Activated CD4-positive, CD25-positive, alpha-beta regulatory T cell (primary cell): ENCODE measurements around the gene MUC5B.

Source experiments
- DNase-seq, 4 experiments: peaks; one replicate each; lab custom pipeline; 2025; lab: John Stamatoyannopoulos, UW

MUC5B gene

DNA sequence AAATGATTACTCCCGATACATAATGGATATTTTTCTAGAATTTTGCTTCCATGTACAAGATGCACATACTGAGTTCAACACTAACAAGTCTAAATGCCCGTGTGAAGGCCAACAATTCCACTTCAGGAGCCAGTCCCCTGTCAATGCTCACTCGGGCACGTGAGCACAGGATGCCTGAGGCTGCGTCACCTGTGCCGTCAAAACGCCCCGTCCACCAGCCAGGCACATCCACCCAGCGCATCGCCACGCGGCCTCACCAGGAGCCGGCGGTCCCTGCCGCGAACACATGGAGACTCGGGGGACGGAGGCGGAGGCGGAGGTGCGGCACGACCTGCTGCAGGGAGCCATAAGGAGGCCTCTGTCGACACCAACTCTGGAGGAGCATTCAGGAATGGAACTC lies 76.8 kb downstream of the MUC5B start:
- no peak for DNase-seq

DNA sequence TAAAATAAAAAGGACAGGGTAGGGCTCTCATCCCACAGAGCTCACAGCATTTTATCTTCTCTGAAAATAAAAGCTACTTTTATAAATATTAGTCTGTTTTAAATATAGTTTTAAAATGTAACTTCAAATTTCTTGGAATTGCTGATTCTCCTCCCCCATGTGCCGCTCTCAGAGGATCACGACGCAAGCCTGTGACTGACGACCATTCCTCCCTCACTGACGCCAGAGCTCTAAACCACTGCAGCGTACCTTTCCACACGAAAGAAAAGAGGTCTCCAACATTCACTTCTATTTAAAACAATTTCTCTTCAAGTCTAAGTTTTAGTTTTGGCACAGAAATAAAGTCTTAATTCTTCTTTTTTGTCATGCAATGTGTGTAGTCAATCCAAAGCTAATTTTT lies 77.3 kb downstream of the MUC5B start:
- DNase-seq = no peak

DNA sequence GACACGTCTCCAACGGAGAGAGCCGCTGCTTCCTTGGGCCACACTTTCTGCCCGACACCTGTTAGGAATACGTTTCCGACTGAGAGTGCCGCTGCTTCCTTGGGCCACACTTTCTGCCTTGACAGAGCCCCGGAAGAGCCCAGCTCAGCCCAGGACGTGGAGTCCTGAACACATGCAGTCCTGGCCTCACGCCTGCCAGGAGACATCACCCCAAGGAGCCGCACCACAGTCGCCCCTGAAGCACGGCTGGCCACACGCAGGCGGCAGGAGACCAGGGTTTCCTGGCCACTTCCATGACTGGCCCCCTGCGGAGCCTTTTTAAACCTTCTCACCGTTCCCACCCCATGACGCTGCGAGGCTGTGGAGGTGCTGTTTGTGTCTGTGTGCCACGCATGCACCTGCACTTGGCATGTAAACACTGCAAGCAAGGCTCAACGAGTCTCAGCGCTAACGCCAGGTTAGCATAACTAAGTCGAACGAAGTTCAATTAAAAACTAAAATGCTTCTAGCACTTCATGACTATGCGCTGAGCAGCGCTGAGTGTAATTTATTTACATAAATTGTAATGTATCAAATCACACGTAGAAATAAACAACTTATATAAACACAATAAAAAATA lies 77.8 kb downstream of the MUC5B start:
- DNase-seq = no peak

DNA sequence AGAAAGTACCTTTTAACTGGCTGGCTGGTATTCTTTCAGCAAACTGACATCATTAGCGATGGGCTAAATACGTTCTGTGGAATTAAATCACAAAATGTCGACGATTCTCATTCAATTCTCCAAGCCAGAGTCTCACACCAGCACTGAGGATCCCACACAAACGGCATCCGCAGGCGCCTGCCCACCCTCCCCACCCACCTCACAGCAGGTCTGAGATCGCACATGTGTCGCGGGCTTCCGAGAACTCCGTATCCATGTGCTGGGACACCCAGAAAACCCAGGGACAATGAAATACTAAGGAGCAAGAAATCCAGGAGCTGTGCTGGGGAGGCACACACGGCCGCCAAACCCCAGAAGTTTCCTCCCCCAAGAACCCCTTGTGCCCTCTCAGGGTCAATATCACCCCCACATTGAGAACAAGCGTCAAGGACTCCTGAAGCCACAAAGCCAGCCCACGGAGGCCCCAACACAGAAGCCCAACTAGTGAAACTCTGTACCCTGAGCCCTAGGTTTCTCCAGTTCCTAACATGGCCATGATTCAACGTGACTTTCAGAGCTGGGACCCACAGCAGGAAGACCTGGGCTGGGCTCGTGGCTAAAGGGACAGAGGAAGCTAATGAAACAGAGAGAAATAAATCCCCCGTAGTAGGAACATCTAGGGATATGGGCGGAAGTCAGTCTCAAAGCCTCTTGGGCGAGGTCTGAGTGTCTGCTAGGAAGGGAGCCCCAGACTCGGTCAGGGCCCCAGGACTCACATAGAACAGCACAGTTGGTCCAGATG lies 78.5 kb downstream of the MUC5B start:
- no peak for DNase-seq

DNA sequence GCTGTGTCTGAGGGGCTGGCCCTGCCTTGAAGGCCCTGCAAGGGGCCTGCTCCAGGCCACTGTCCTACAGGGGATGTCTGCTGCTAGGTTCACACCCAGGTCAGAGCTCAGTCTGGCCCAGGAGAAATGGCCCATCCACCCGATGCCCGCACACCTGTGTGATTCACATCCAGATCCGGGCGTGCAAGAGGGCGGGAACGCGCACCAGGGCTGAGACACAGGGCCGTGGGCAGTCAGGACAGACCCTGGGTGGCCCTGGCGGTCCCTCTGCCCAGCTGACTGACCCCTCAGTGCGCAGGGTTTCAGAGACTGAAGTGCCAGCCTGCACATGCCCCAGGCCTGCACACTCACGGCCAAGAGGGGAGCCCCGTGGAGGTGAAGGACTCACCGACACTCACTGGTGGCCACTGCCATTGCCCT lies 79.2 kb downstream of the MUC5B start:
- no peak for DNase-seq

DNA sequence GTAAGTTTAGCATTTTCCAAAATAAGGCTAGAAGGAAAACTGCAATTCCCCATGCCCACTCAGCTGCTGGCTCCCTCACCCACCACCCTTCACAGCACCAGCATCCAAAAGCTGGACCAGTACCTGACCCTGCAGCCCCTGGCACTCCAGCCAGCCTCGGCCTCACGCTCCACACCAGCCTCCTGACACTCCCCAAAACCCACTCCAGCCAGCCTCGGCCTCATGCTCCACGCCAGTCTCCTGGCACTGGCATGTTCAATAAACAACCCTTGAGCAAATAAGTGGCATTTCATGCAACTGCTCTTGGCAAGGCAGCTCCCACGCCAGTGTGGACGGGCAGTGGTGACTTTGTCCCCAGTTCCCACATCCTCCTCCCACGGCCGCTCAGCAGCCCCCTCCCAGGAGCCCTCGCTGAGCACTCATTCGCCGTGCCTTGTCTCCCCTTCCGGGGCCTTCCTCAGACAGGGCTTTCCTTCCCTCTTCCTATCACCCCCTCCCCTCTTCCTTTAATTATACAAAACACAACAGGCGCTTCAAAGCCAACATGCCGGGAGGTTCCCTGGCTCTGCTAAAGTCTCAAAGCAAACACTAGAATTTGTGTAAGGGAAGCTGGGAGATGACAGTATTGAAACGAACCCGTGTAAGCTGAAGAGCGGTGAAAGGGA lies 79.7 kb downstream of the MUC5B start:
- no peak for DNase-seq

DNA sequence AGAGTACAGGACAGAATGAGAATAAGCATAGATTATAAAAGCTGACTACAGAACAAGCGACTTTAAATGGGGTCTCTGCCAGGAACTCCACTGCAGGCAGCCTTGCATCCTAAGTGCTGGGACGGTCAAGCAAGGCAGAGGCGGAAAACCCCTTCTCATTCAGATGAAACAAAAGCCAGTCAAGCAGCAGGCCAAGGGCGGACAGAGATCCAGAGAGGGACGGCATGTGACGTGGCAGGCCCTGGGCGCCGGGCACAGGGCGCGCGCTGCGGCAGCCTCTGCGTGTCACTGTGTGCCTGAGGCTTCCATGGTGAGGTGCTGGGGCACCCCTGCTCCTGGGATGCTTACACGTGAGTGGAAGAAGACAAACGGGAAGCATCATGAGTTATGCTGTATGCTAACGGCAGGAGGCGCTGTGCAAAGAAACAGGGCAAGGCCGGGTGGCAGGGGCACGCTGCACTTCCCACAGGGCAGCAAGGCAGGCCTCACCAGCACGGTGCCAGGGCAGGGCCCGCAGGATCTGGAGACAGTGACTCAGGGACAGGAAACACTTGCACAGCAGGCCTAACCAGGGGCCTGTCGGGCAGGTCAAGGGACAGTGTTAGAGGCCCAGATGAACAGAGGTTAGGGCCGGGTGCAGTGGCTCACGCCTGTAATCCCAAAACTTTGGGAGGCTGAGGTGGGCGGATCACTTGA lies 80.4 kb downstream of the MUC5B start:
- no peak for DNase-seq

DNA sequence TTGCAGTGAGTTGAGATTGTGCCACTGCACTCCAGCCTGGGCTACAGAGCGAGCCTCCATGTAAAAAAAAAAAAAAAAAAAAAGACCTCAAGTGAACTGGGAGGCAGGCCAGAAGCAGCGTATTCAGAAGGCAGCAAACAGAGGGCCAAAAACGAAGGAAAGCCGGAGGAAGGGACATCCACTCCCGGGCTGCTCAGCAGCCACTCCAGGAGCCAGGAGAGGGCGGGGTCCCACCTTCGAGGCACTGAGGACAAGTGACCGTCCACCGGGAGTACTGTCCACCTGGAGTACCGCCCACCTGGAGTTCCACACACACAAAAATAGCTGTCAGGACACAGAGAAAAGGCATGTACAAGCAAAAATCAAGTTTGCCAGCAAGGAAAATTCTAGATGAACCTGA lies 81.1 kb downstream of the MUC5B start:
- DNase-seq = no peak

DNA sequence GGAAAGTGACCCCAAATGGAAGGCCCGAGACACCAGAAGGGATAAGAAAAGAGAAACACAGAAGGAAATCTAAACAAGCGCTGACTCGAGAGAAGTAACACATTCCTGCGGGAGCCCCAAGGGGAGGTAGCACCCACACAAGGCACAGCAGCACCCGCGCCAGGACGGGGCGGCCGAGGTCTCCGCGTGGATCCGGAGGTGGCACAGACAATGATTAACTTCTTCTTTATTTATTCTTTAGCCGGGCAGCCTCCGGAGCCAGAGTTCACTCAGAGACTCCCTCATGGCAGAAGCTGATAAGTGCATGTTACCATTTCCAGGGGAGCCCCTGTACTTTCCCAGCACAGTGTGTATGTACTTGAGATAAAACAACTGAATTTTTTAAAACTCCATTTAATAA lies 81.5 kb downstream of the MUC5B start:
- DNase-seq = no peak

DNA sequence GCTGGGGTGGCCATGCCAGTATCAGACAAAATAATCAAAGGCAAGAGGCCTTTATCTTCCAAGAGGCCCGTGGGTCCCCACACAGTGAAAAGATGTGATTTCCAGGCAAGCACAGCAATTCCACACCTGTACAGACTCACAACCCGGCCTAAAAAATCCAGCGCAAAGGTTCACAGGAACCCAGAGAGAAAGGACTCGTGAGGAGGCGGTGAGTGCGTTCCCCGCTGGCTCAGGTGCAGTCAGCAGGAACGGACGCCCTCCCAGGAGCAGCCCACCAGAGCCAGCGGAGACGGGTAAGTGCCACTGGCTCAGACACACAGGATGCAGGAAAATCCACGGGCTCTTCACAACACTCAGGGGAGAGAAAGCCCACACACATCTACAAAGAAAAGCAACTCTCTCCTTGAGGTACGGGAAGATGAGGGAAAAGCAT lies 82.2 kb downstream of the MUC5B start:
- no peak for DNase-seq

DNA sequence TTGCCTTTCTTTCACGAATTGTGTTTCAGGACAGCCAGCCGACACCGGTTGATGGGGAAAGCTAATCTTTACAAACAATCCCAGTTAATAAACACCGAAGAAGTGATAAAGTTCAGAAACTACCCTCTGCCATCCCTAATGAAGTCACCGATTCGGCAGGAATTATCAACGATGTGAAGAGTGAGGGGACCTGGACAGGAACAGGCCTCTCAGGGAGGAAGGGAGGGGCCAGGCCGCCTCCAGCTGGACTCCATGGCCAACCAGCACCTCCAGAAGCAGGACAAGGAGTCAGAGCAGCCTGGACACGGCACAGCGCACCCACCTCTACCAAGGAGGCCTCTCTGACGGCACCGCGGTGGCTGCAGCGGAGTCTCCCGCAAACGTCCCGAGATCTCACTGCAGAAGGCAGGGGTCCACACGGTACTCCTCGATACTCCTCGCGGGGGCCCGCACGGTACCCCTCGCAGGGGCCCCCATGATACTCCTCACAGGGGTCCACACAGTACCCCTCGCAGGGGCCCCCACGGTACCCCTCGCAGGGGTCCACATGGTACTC lies 82.7 kb downstream of the MUC5B start:
- DNase-seq = no peak

DNA sequence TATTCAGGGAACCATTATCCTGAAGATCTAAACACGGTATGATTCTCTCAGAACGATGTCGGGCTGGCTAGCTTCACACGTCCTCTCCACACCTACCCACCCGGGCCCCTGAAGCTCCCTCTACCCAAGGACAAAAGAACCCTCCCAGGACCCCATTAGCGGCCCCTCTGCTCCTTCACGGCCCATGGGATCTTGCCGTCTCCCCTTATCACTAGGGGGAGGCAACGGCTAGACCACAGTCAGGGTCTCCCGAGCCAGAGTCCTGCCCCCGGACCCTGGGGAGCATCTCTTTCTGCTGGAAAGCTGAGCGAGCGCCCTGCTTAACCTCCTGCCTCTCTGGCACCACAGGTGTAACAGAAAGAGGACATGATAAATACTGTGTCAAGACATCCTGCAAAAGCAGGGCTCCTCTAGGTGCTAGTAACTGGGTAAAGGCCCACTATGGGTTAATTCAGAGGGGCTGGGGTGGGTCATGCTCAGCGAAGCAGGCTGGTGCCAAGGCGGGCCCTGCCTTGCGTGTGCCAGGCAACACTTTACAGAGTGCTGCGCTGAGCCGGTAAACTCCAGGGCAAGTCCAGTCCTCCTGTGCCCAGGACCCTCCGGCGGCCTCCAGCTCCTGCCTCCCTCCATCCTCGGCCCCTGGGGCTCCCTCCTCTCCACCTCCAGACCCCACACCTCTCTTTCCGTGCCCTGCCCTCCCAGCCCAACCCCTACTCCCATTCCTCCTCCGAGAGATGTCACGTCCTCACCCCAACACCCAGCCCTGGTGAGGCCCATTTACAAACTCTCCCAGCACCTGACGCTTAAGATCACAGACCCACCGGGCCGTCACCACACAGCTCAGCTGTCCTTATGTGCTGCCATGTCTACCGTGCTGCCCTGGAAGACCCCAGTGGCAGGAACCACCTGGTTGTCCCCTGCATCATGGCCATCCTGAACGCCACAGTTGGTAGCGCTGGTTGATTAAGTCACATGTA lies 83.6 kb downstream of the MUC5B start:
- DNase-seq = no peak

DNA sequence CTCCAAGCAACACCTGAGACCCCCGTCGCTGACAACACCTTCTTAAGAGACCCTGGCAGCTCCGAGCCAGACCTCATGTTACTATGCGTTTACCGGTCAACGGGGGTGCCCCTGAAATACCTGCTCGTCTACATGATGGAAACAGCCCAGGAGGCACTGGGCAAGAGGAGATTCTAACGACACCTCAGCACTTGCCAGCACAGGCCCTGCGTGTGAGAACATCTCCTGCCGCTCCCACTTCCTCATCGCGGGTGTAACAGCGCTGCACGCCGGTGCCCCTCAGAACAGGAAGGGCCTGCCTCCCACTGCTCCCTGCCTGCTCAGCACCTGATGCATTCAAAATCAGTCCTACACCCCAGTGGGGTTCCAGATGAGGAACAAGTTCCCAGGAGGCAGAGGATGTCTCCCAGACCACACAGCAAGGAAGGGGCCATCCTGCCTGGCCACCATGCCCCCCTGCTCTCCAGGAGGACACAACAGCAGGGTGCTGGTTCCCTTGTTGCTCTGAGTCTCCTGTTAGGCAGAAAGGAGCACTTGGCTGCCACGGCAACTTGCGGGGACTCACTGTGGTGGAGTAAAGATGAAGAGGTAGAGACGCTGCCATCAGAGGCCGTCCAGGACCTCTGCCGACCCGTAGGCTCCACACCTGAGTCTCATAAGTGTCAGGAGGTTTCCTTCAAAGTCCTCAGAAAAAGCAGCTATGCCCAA lies 84.5 kb downstream of the MUC5B start:
- DNase-seq = no peak

DNA sequence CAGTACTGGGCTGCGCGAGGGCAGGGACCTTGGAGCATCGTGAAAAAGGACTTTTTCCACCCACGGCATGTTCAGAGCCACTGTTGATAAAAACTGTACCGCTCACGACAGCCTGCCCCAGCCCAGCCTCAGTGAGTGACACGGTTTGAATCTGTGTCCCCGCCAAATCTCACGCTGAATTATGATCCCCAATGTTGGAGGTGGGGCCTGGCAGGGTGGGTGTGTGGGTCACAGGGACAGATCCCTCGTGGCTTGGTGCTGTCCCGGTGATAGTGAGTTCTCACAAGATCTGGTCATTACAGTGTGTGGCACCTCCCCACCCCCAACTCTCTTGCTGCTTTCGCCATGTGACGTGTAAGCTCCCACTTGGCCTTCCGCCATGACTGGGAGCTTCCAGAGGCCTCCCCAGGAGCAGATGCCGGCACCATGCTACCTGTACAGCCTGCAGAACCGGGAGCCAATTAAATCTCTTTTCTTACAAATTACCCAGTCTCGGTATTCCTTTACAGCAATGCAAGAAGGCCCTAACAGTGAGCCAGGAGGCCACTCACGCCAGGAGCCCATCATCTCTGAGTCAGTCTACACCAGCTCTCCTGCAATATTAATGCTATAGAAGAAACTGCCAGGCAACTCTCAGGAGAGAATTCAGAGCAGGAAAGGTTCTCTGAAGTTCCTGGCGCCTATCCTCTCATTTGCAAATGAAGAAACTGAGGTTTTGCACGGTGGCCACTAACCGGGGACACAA lies 85.3 kb downstream of the MUC5B start:
- DNase-seq = no peak

DNA sequence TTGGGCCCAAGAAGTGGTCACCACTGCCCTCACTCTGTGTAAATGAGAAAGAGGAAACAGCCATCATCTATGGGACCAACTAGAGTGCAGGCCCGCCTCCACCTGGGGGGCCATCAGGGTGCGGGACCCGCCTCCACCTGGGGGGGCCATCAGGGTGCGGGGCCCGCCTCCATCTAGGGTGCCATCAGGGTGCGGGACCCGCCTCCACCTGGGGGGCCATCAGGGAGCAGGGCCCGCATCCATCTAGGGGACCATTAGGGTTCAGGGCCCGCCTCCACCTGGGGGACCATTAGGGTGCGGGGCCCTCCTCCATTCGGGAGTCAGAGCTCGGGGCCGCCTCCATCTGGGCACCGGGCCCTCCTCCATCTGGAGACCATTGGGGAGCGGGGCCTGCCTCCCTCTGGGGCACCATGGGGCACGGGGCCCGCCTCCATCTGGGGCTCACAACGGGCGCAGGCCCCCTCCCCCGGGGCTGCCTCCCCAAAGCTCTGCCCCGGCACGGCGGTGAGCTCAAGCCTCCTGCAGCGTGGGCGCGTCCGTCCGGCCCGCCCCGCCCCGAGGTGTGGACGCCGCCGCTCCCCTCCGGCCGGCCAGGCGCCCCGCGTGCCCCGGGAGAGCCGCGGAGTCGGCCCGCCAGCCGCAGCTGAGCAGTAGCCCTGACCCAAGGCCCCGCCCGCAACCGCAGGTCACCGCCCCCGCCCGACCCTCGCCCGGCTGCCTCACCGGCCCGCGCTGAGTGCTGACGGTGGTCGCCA lies 86.1 kb downstream of the MUC5B start:
- DNase-seq = no peak

DNA sequence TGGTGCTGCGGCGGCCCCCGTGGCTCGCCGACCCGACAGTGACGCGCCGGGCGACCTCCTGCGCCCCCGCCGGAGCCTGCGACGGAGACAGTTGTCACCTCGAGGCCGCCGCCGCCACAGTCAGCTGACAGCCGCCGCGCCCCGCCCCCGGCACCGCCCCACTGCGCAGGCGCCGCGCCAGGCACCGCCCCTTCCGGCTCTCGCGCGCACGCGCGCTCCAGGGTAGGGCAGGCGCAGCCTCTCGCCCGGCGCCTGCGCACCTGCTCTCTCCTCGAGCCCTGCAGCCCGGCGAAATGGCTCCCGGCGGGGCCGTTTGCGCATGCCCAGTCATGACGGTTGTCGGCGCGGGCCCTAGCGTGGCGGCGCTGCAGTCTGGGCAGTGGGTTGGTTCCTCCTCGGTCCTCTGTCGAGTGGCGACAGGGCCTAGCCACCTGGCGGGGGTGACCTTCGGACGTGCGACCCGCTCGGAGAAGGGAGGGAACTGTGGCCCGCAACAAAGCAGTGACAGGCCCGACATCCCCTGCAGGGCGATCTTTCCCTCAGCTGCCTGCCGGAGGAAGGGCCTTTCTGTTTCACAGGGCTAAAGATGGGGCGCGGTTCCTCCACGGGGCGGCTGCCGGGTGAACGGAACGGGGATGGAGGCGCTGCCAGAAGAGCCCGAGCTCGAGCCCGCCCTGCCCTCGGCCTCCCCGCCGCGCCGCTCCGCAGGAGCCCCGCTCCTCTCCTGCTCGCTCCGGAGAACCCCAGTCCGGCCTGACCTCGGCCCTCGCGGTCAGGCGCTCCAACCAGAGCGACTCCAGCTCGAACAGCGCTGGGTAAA lies 86.8 kb downstream of the MUC5B start, which contains the start of gene TOLLIP:
Gene TOLLIP (minus strand): TSS at position 135 of the 820 bp plus-strand sequence. CDS start 134 bp downstream, at position 1.
- DNase-seq = peak; percentile 96 to 98 (median 96)

DNA sequence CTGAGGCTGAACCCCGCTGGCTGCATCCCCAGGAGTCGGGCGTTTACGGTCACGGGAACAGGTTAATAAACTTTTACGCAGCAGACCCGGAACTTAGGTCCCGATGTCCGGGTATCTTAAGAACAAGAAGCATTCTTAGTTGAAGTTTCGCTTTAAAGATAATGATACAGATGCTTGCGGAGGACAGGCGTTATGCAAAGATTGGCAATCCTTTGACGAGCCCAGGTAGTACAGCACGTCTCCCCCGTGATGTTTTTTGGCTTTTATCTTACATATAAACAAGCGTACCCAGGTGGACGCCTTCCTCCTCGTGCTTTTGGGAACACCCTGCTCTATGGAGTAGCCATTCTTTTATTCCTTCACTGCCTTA lies 87.4 kb downstream of the MUC5B start:
- DNase-seq = no peak
